GM18867 (cell line): Measurements from ENCODE around the gene NSUN5.
A peak's percentile ranks its signal among the peaks of the same experiment; 100 is the strongest.
"Not testable (repeated sequence)": the region's sequence is repeated elsewhere in the genome, so short reads cannot be mapped to it uniquely, and the experiment has no call there.

Source experiments
- ATAC-seq: cut with Tn5 transposase; IDR thresholded peaks from one replicate; pipeline ENCODE4 v1.9.1; 2021; ENCODE audit warnings: mild to moderate bottlenecking, moderate library complexity; ENCODE audit not compliant: unreplicated experiment

Gene NSUN5

GRCh38 chr7:73327449-73327848 lies 18.8 kb upstream of the NSUN5 start:
- ATAC-seq = not testable (repeated sequence)

GRCh38 chr7:73325424-73325823 lies 16.8 kb upstream of the NSUN5 start:
- not testable (repeated sequence) for ATAC-seq

GRCh38 chr7:73324081-73324845 lies 15.6 kb upstream of the NSUN5 start:
- ATAC-seq = peak; percentile 43

- not testable (repeated sequence) for ATAC-seq
Observed at GRCh38 chr7:73323434-73324080, 14.9 kb upstream of the NSUN5 start.

- not testable (repeated sequence) for ATAC-seq
Observed at GRCh38 chr7:73320009-73320408, 11.4 kb upstream of the NSUN5 start.

GRCh38 chr7:73319541-73319940 lies 10.9 kb upstream of the NSUN5 start:
- ATAC-seq = not testable (repeated sequence)

GRCh38 chr7:73318656-73319204 lies 10.1 kb upstream of the NSUN5 start:
- ATAC-seq = not testable (repeated sequence)

GRCh38 chr7:73316521-73316920 lies 7.9 kb upstream of the NSUN5 start:
- ATAC-seq = no peak

GRCh38 chr7:73314271-73314670 lies 5.6 kb upstream of the NSUN5 start:
- ATAC-seq = no peak

GRCh38 chr7:73313521-73313906 lies 4.9 kb upstream of the NSUN5 start:
- ATAC-seq = no peak

GRCh38 chr7:73312831-73313520 lies 4.3 kb upstream of the NSUN5 start:
- ATAC-seq = no peak

- ATAC-seq = not testable (repeated sequence)
Observed at GRCh38 chr7:73311421-73311820, 2.8 kb upstream of the NSUN5 start.

- peak; percentile 36 for ATAC-seq
Observed at GRCh38 chr7:73308074-73308664, 457 bp downstream of the NSUN5 start.

- no peak for ATAC-seq
Observed at GRCh38 chr7:73307436-73307835, 1.2 kb downstream of the NSUN5 start.

GRCh38 chr7:73304612-73305387 lies 3.8 kb downstream of the NSUN5 start:
- not testable (repeated sequence) for ATAC-seq

GRCh38 chr7:73304071-73304470 lies 4.6 kb downstream of the NSUN5 start:
- ATAC-seq = no peak

- ATAC-seq = no peak
Observed at GRCh38 chr7:73303546-73303945, 5.1 kb downstream of the NSUN5 start.

GRCh38 chr7:73302846-73303245 lies 5.8 kb downstream of the NSUN5 start:
- ATAC-seq = not testable (repeated sequence)

GRCh38 chr7:73301108-73301507 lies 7.5 kb downstream of the NSUN5 start:
- not testable (repeated sequence) for ATAC-seq

- not testable (repeated sequence) for ATAC-seq
Observed at GRCh38 chr7:73299812-73300211, 8.8 kb downstream of the NSUN5 start.
